Memory B cell (primary cell): ENCODE results near the gene ENOPH1.
"Not testable (repeated sequence)": the region's sequence is repeated elsewhere in the genome, so short reads cannot be mapped to it uniquely, and the experiment has no call there.

Experiments
- ATAC-seq: fragments of 150-1000 bp; cut with Tn5 transposase; 2 replicates; pipeline ENCODE4 v1.10.0; 2021; ENCODE audit warnings: low read depth, mild to moderate bottlenecking, moderate library complexity
- DNase-seq, 2 donors: peaks; one replicate each; pipeline ENCODE4 v3.0.0; 2022; ENCODE audit warnings: low spot score in 2 of 2
- H3K27ac Mint-ChIP-seq: one replicate; pipeline ENCODE4 v1.8.0; 2022; ENCODE audit warnings: mild to moderate bottlenecking, moderate library complexity, mixed read lengths
- H3K27me3 Mint-ChIP-seq: one replicate; pipeline ENCODE4 v1.8.0; 2022; ENCODE audit warnings: mixed read lengths
- H3K36me3 Mint-ChIP-seq: one replicate; pipeline ENCODE4 v1.8.0; 2022; ENCODE audit warnings: mild to moderate bottlenecking, mixed read lengths
- H3K4me1 Mint-ChIP-seq: one replicate; pipeline ENCODE4 v1.8.0; 2022; ENCODE audit warnings: mixed read lengths
- H3K4me3 Mint-ChIP-seq: one replicate; pipeline ENCODE4 v1.8.0; 2022; ENCODE audit warnings: mild to moderate bottlenecking, moderate library complexity, mixed read lengths
- H3K9me3 Mint-ChIP-seq: one replicate; pipeline ENCODE4 v1.8.0; 2022; ENCODE audit warnings: mixed read lengths

The ENOPH1 gene

GRCh38 chr4:82469791-82470345 is 39.5 kb downstream of the ENOPH1 start:
- no peak overlapping the region for H3K27ac Mint-ChIP-seq
- no peaks in the 10 kb centered on the region for H3K9me3 Mint-ChIP-seq
- H3K4me3 Mint-ChIP-seq = no peak overlapping the region
- H3K36me3 Mint-ChIP-seq = peaks cover 10% of the 10 kb centered on the region
- ATAC-seq = no peak
- H3K27me3 Mint-ChIP-seq = no peaks in the 10 kb centered on the region
- peaks cover 6% of the 10 kb centered on the region for H3K4me1 Mint-ChIP-seq
- no peak for DNase-seq

GRCh38 chr4:82473080-82473479 is 42.7 kb downstream of the ENOPH1 start:
- not testable (repeated sequence) for ATAC-seq, DNase-seq, H3K36me3 Mint-ChIP-seq, H3K27me3 Mint-ChIP-seq, H3K9me3 Mint-ChIP-seq, H3K4me1 Mint-ChIP-seq, H3K27ac Mint-ChIP-seq, H3K4me3 Mint-ChIP-seq

GRCh38 chr4:82473621-82474164 is 43.3 kb downstream of the ENOPH1 start:
- DNase-seq (no peak), ATAC-seq (no peak)
- Mint-ChIP-seq H3K36me3 (peaks cover 5% of the 10 kb centered on the region), H3K4me3 (no peak overlapping the region), H3K9me3 (no peaks in the 10 kb centered on the region), H3K4me1 (no peaks in the 10 kb centered on the region), H3K27ac (no peak overlapping the region), H3K27me3 (no peaks in the 10 kb centered on the region)

- not testable (repeated sequence) for ATAC-seq, H3K27ac Mint-ChIP-seq, H3K4me1 Mint-ChIP-seq, H3K4me3 Mint-ChIP-seq, H3K9me3 Mint-ChIP-seq, DNase-seq, H3K27me3 Mint-ChIP-seq
- H3K36me3 Mint-ChIP-seq = peaks cover 12% of the 10 kb centered on the region
Measured at GRCh38 chr4:82475931-82476330, 45.5 kb downstream of the ENOPH1 start.

GRCh38 chr4:82477469-82477868 is 47.1 kb downstream of the ENOPH1 start:
- H3K36me3 Mint-ChIP-seq = peaks cover 14% of the 10 kb centered on the region
- H3K4me1 Mint-ChIP-seq, H3K9me3 Mint-ChIP-seq, H3K27ac Mint-ChIP-seq, H3K4me3 Mint-ChIP-seq, DNase-seq, H3K27me3 Mint-ChIP-seq, ATAC-seq: not testable (repeated sequence)

- Mint-ChIP-seq H3K27ac (no peak overlapping the region), H3K27me3 (no peaks in the 10 kb centered on the region), H3K4me1 (no peaks in the 10 kb centered on the region), H3K4me3 (no peak overlapping the region), H3K9me3 (no peaks in the 10 kb centered on the region), H3K36me3 (peaks cover 14% of the 10 kb centered on the region)
- ATAC-seq (no peak), DNase-seq (no peak)
Measured at GRCh38 chr4:82479562-82479961, 49.2 kb downstream of the ENOPH1 start.

- Mint-ChIP-seq H3K9me3 (no peaks in the 10 kb centered on the region), H3K36me3 (peaks cover 12% of the 10 kb centered on the region), H3K4me1 (no peaks in the 10 kb centered on the region), H3K27me3 (no peaks in the 10 kb centered on the region), H3K4me3 (no peak overlapping the region), H3K27ac (no peak overlapping the region)
- DNase-seq (no peak), ATAC-seq (no peak)
Measured at GRCh38 chr4:82480771-82481505, 50.5 kb downstream of the ENOPH1 start.

GRCh38 chr4:82481506-82481840 is 51.1 kb downstream of the ENOPH1 start:
- H3K4me1 Mint-ChIP-seq = no peaks in the 10 kb centered on the region
- no peak overlapping the region for H3K27ac Mint-ChIP-seq
- H3K4me3 Mint-ChIP-seq = no peak overlapping the region
- no peaks in the 10 kb centered on the region for H3K9me3 Mint-ChIP-seq
- ATAC-seq (no peak), DNase-seq (no peak)
- H3K36me3 Mint-ChIP-seq = peaks cover 12% of the 10 kb centered on the region
- no peaks in the 10 kb centered on the region for H3K27me3 Mint-ChIP-seq

GRCh38 chr4:82482387-82482786 is 52.0 kb downstream of the ENOPH1 start:
- H3K9me3 Mint-ChIP-seq = no peaks in the 10 kb centered on the region
- H3K4me1 Mint-ChIP-seq = no peaks in the 10 kb centered on the region
- ATAC-seq (no peak), DNase-seq (no peak)
- no peak overlapping the region for H3K4me3 Mint-ChIP-seq
- H3K27me3 Mint-ChIP-seq = no peaks in the 10 kb centered on the region
- H3K36me3 Mint-ChIP-seq = peaks cover 12% of the 10 kb centered on the region
- H3K27ac Mint-ChIP-seq = no peak overlapping the region

GRCh38 chr4:82484996-82485783 is 54.8 kb downstream of the ENOPH1 start:
- peaks cover 9% of the 10 kb centered on the region for H3K36me3 Mint-ChIP-seq

GRCh38 chr4:82489076-82489475 is 58.7 kb downstream of the ENOPH1 start:
- no peak for ATAC-seq
- H3K9me3 Mint-ChIP-seq = no peaks in the 10 kb centered on the region

More at GRCh38 chr4:82484996-82485783, 54.8 kb downstream of the ENOPH1 start:
- Mint-ChIP-seq H3K4me3 (no peak overlapping the region), H3K4me1 (no peaks in the 10 kb centered on the region), H3K27me3 (no peaks in the 10 kb centered on the region), H3K9me3 (no peaks in the 10 kb centered on the region), H3K27ac (no peak overlapping the region)
- ATAC-seq (no peak), DNase-seq (no peak)

GRCh38 chr4:82489987-82490386 is 59.6 kb downstream of the ENOPH1 start:
- Mint-ChIP-seq H3K9me3 (no peaks in the 10 kb centered on the region), H3K27ac (no peak overlapping the region), H3K4me1 (no peaks in the 10 kb centered on the region), H3K4me3 (no peak overlapping the region), H3K36me3 (peaks cover 3% of the 10 kb centered on the region), H3K27me3 (no peaks in the 10 kb centered on the region)
- DNase-seq = no peak
- ATAC-seq = no peak

More at GRCh38 chr4:82489076-82489475, 58.7 kb downstream of the ENOPH1 start:
- no peak for DNase-seq
- Mint-ChIP-seq H3K4me1 (no peaks in the 10 kb centered on the region), H3K36me3 (peaks cover 3% of the 10 kb centered on the region), H3K27me3 (no peaks in the 10 kb centered on the region), H3K27ac (no peak overlapping the region), H3K4me3 (no peak overlapping the region)

- ATAC-seq (no peak), DNase-seq (no peak)
- Mint-ChIP-seq H3K9me3 (no peaks in the 10 kb centered on the region), H3K27ac (no peak overlapping the region), H3K36me3 (peaks cover 3% of the 10 kb centered on the region), H3K27me3 (no peaks in the 10 kb centered on the region), H3K4me1 (no peaks in the 10 kb centered on the region), H3K4me3 (no peak overlapping the region)
Measured at GRCh38 chr4:82491251-82491960, 61.0 kb downstream of the ENOPH1 start.
